Calu3 (cell line): ENCODE results near the gene GRK5. TPM values are rescaled to one million over a fixed set of nuclear protein-coding genes. Genes with fewer than 3 reads are reported as not detected.

Experiments
- BruUV-seq: library from RNA; stranded (reverse); fragments of 400-500 nt; replicated peaks from 2 replicates; lab custom pipeline; 2021; lab: Mats Ljungman, UMichigan
- CTCF ChIA-PET: fragments of 300-600 bp; sonication (Branson Sonifier 250); formaldehyde crosslinking; loops from one replicate; lab custom pipeline; 2022; ENCODE audit warnings: antibody characterized with exemption; lab: Charles Lee
- DNase-seq: peaks from one replicate; pipeline ENCODE4 v3.0.0; 2022
- H3K27ac Mint-ChIP-seq: one replicate; pipeline ENCODE4 v1.8.0; 2022; ENCODE audit warnings: mixed read lengths; ENCODE audit not compliant: unreplicated experiment
- H3K27me3 Mint-ChIP-seq: one replicate; pipeline ENCODE4 v1.8.0; 2022; ENCODE audit warnings: mixed read lengths; ENCODE audit not compliant: unreplicated experiment
- H3K36me3 Mint-ChIP-seq: one replicate; pipeline ENCODE4 v1.8.0; 2022; ENCODE audit warnings: mild to moderate bottlenecking, moderate library complexity, mixed read lengths; ENCODE audit not compliant: insufficient read depth, unreplicated experiment
- H3K4me1 Mint-ChIP-seq: one replicate; pipeline ENCODE4 v1.8.0; 2022; ENCODE audit warnings: mild to moderate bottlenecking, low read depth, mixed read lengths; ENCODE audit not compliant: unreplicated experiment
- H3K4me3 Mint-ChIP-seq: one replicate; pipeline ENCODE4 v1.8.0; 2022; ENCODE audit warnings: mild to moderate bottlenecking, low read depth, moderate library complexity, mixed read lengths; ENCODE audit not compliant: unreplicated experiment
- H3K9me3 Mint-ChIP-seq: one replicate; pipeline ENCODE4 v1.8.0; 2022; ENCODE audit warnings: low read depth, mixed read lengths; ENCODE audit not compliant: unreplicated experiment
- CTCF ChIP-seq: fragments of 200-600 bp; IDR thresholded peaks from one replicate; pipeline ENCODE4 v1.8.0; 2022; ENCODE audit warnings: antibody characterized with exemption; ENCODE audit not compliant: unreplicated experiment
- intact Hi-C: fragments of 100-400 bp; cut with micrococcal nuclease; formaldehyde crosslinking; loops from one replicate; pipeline ENCODE4 v1.10.0; 2022; ENCODE audit not compliant: unreplicated experiment
- total RNA-seq: library from RNA; stranded (reverse); gene quantifications from 2 replicates; pipeline ENCODE4 v1.2.3, GENCODE V29; 2022

GRK5 gene
- total RNA-seq, 1 experiment from 2014 or later = 4.4 TPM

- H3K4me1 Mint-ChIP-seq = no peaks in the 10 kb centered on the region
- no peak for DNase-seq
- H3K4me3 Mint-ChIP-seq = no peak overlapping the region
- peaks cover 15% of the 10 kb centered on the region for H3K27me3 Mint-ChIP-seq
- intact Hi-C loops = no loop called here
- CTCF ChIA-PET = interaction anchor here (0.9 kb wide), 1 partner anchor 844 kb away, joined by 4 read pairs; no protein-coding TSS in a partner anchor
- BruUV-seq = no TSS peak
- H3K27ac Mint-ChIP-seq = no peak overlapping the region
- no peaks in the 10 kb centered on the region for H3K36me3 Mint-ChIP-seq
- H3K9me3 Mint-ChIP-seq = peaks cover 3% of the 10 kb centered on the region
- TF ChIP-seq CTCF = no peak
Measured at GRCh38 chr10:119386666-119387065, 179.3 kb downstream of the GRK5 start.

DNA sequence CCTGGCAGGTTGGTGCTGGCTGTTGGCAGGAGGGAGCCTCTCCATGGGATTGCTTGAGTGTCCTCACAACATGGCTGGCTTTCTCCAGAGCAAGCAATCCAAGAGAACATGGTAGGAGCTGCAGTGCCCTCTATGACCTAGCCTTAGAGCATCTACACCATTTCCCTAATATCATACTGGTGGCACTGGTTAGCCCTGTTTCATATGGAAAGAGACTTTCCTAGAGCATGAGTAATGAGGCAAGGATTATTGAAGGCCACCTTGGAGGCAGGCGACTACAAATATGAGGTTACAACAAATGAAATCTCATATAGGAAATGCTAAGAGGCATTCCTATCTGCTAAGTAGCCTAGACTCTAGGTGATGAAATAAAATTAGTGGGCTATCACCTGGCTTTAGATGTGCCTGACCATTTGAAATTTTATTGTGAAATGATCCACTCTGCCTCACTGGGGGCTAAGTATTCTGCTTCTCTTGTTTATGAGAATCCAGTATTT lies 181.5 kb downstream of the GRK5 start:
- H3K36me3 Mint-ChIP-seq = no peaks in the 10 kb centered on the region
- no TSS peak for BruUV-seq
- H3K27me3 Mint-ChIP-seq = peaks cover 15% of the 10 kb centered on the region
- no peaks in the 10 kb centered on the region for H3K4me1 Mint-ChIP-seq
- CTCF ChIA-PET = no interaction called here
- H3K27ac Mint-ChIP-seq = no peak overlapping the region
- peaks cover 3% of the 10 kb centered on the region for H3K9me3 Mint-ChIP-seq
- TF ChIP-seq CTCF = no peak
- no peak for DNase-seq
- intact Hi-C loops = no loop called here
- H3K4me3 Mint-ChIP-seq = no peak overlapping the region

- CTCF ChIA-PET = no interaction called here
- no peaks in the 10 kb centered on the region for H3K9me3 Mint-ChIP-seq
- no peak overlapping the region for H3K4me3 Mint-ChIP-seq
- H3K4me1 Mint-ChIP-seq = no peaks in the 10 kb centered on the region
- no peak overlapping the region for H3K27ac Mint-ChIP-seq
- H3K27me3 Mint-ChIP-seq = no peaks in the 10 kb centered on the region
- H3K36me3 Mint-ChIP-seq = no peaks in the 10 kb centered on the region
- intact Hi-C loops = no loop called here
- TF ChIP-seq CTCF = no peak
- DNase-seq = no peak
- no TSS peak for BruUV-seq
Measured at GRCh38 chr10:119391440-119392251, 184.3 kb downstream of the GRK5 start.

DNA sequence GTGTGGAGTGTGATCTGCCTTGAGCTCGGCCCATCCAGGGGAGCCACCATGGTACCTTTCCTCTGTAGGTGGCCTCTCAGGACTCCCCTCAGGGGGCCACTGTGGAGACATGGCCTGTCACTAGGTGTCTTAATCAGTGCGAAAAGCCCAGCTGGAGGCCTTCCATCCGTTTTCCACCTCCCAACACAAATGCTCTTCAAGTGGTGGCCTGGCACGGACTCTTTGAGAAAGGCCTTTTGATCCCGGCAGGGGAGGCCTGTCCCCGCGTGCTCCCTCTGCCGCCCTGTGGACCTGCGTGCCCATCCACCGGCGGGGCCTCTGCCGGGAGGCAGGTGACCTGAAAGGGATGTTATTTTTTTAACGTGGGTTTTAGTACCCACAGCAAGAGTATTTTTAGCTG lies 185.6 kb downstream of the GRK5 start:
- TF ChIP-seq CTCF = no peak
- Mint-ChIP-seq H3K27me3 (no peaks in the 10 kb centered on the region), H3K9me3 (no peaks in the 10 kb centered on the region), H3K27ac (no peak overlapping the region), H3K4me3 (no peak overlapping the region), H3K36me3 (no peaks in the 10 kb centered on the region), H3K4me1 (no peaks in the 10 kb centered on the region)
- no TSS peak for BruUV-seq
- DNase-seq = no peak
- intact Hi-C loops = no loop called here
- CTCF ChIA-PET = interaction anchor here (0.7 kb wide), 1 partner anchor 194 kb away, joined by 3 read pairs; no protein-coding TSS in a partner anchor
